Inferior parietal cortex (tissue), 1 donor: ENCODE data around the gene CC2D1B.

ENCODE experiments used
- DNase-seq: peaks from one replicate; pipeline ENCODE4 v3.0.0-alpha.2; 2016; ENCODE audit errors: extremely low spot score

CC2D1B gene

DNA sequence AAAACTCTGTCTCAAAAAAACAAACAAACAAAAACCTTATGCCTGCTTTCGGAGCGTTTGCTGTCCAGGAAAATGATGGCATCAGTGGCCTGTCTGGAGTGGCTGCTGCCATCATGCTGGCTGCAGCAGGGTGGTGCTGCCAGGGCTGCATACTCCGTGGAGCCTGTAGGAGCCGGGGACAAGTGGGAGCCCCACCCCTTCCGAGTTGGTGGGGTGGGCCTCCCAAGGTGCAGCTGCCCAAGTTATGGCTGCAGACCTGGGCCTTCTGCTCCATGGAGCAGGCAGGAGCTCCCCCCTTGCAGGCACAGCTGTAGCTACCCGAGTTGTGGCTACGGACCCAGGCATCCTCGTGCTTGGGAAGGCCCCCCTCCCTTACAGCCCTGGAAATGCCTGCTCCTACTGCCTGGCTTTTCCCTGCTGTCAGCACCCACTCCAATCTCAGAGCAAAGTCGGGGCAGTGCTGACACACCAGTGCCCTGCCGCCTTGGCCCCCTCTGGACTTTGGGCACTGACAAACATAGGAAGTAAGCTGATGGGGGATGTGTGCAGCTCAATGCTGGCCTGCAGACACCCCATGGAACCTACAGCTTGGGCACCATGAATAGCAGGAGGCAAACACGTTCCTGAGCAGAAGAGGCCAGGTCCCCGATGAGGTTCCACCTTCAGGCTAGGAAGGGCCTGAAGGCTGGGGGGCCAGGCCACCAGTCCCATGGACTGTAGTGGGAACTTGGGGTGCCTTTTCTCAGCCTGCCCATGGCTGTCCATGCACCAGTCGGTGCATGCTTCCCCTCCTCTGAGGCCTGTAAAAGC, 60.4 kb downstream of the CC2D1B start:
- DNase-seq: no peak
